MM.1S (cell line): Measurements from ENCODE around the gene SPEF1.
A peak's percentile ranks its signal among the peaks of the same experiment; 100 is the strongest.

Source experiments
- DNase-seq: peaks from one replicate; pipeline ENCODE4 v3.0.0-alpha.2; 2015
- H2AFZ ChIP-seq: fragments of 300-600 bp; sonication (generic); 2 replicates; pipeline ENCODE4 v1.6.0; 2016; ENCODE audit warnings: antibody characterized with exemption, low read length
- H3F3A ChIP-seq: fragments of 300-600 bp; sonication (generic); 2 replicates; pipeline ENCODE4 v1.6.1; 2016; ENCODE audit warnings: mild to moderate bottlenecking, antibody characterized with exemption, low read length, moderate library complexity, mixed read lengths; ENCODE audit not compliant: insufficient read depth
- H3K27ac ChIP-seq: fragments of 300-600 bp; sonication (generic); 2 replicates; pipeline ENCODE4 v1.5.1; 2016; ENCODE audit warnings: mild to moderate bottlenecking, low read length
- H3K27me3 ChIP-seq: fragments of 300-600 bp; sonication (generic); replicated peaks from 2 replicates; pipeline ENCODE4 v1.6.0; 2016; ENCODE audit warnings: low read length; ENCODE audit not compliant: insufficient read depth
- H3K36me3 ChIP-seq: fragments of 300-600 bp; sonication (generic); replicated peaks from 2 replicates; pipeline ENCODE4 v1.6.1; 2016; ENCODE audit warnings: mild to moderate bottlenecking, low read length, mixed read lengths; ENCODE audit not compliant: insufficient read depth
- H3K4me1 ChIP-seq: fragments of 300-600 bp; sonication (generic); 2 replicates; pipeline ENCODE4 v1.6.1; 2016; ENCODE audit warnings: low read length, mixed read lengths
- H3K4me2 ChIP-seq: fragments of 300-600 bp; sonication (generic); 2 replicates; pipeline ENCODE4 v1.6.0; 2016; ENCODE audit warnings: low read depth, low read length
- H3K4me3 ChIP-seq: fragments of 300-600 bp; sonication (generic); 2 replicates; pipeline ENCODE4 v1.5.1; 2016; ENCODE audit warnings: low read length, mixed read lengths
- H3K79me2 ChIP-seq: fragments of 300-600 bp; sonication (generic); 2 replicates; pipeline ENCODE4 v1.6.1; 2016; ENCODE audit warnings: mixed run types, low read length, mixed read lengths
- H3K9ac ChIP-seq: fragments of 300-600 bp; sonication (generic); 2 replicates; pipeline ENCODE4 v1.6.1; 2016; ENCODE audit warnings: low read length, mixed read lengths
- H3K9me2 ChIP-seq: fragments of 300-600 bp; sonication (generic); replicated peaks from 2 replicates; pipeline ENCODE4 v1.6.1; 2016; ENCODE audit warnings: mild to moderate bottlenecking, low read length, mixed read lengths; ENCODE audit not compliant: insufficient read depth
- H3K9me3 ChIP-seq: fragments of 300-600 bp; sonication (generic); replicated peaks from 2 replicates; pipeline ENCODE4 v1.6.1; 2016; ENCODE audit warnings: mild to moderate bottlenecking, low read length, mixed read lengths; ENCODE audit not compliant: insufficient read depth
- H4K20me1 ChIP-seq: fragments of 300-600 bp; sonication (generic); 2 replicates; pipeline ENCODE4 v1.6.1; 2016; ENCODE audit warnings: mild to moderate bottlenecking, low read length, moderate library complexity, mixed read lengths; ENCODE audit not compliant: insufficient read depth
- CTCF ChIP-seq: fragments of 300-600 bp; sonication (generic); IDR thresholded peaks from 2 replicates; pipeline ENCODE4 v1.5.1; 2016; ENCODE audit warnings: antibody characterized with exemption, low read length, mixed read lengths
- EZH2 ChIP-seq: fragments of 300-600 bp; sonication (generic); optimal IDR thresholded peaks from 2 replicates; pipeline ENCODE3; 2017; ENCODE audit warnings: low read depth, mild to moderate bottlenecking, antibody characterized with exemption, low read length, mixed read lengths
- EZH2phosphoT487 ChIP-seq: fragments of 300-600 bp; sonication (generic); IDR thresholded peaks from 2 replicates; pipeline ENCODE4 v1.6.1; 2018; ENCODE audit warnings: antibody characterized with exemption, low read length

The SPEF1 gene

GRCh38 chr20:3818155-3819151, 37.2 kb upstream of the SPEF1 start:
- DNase-seq: peak; percentile 56
- Histone ChIP-seq H4K20me1 (no peaks in the 10 kb centered on the region), H3K4me3 (no peak overlapping the region), H3K9me2 (no peaks in the 10 kb centered on the region), H3K9me3 (no peaks in the 10 kb centered on the region), H3K27ac (no peak overlapping the region), H2AFZ (peak overlapping the region; percentile 25; the same call in 1 of the 2 replicates), H3K4me2 (no peak overlapping the region), H3K4me1 (0 out of 2 replicates have a peak, but pooled peaks cover 5% of the 10 kb centered on the region), H3K27me3 (no peaks in the 10 kb centered on the region), H3K9ac (no peak overlapping the region), H3F3A (peaks cover 6% of the 10 kb centered on the region; the same call in 1 of the 2 replicates), H3K36me3 (no peaks in the 10 kb centered on the region), H3K79me2 (peaks cover 10% of the 10 kb centered on the region)
- TF ChIP-seq EZH2phosphoT487: no peak
- TF ChIP-seq CTCF: peak; percentile 63

DNA sequence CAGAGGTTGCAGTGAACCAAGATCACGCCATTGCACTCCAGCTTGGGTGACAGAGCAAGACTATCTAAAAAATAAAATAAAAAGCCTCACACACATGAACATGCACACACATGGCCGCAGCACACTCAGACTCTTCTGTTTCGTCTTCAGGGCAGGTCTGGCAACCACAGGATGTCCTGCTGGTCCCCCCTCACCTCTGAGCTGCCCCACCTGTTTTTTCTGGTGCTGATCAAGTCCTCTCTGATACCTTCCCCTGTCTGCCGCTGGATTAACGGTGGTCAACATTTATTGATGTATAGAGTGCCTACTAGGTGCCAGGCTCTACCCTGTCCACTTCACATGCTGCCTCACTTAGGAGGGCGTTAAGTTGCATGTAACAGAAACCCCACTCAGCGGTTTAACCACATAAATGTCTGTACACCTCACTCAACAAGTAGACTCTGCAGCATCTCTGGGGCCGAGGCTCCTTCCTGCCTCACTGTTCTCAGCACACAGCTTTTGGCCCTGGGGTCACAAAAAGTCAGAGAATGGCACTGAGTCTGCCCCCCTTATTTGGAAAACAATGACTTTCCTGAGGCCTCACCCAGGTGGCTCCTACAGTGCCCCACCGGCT, 34.6 kb upstream of the SPEF1 start:
- H3F3A ChIP-seq: peaks cover 1% of the 10 kb centered on the region; the same call in 1 of the 2 replicates
- no peak overlapping the region for H3K27ac ChIP-seq
- no peak overlapping the region for H3K4me2 ChIP-seq
- H3K27me3 ChIP-seq: no peaks in the 10 kb centered on the region
- H3K4me1 ChIP-seq: 0 out of 2 replicates have a peak, but pooled peaks cover 5% of the 10 kb centered on the region
- H3K36me3 ChIP-seq: no peaks in the 10 kb centered on the region
- H4K20me1 ChIP-seq: no peaks in the 10 kb centered on the region
- no peak for DNase-seq
- H3K79me2 ChIP-seq: no peaks in the 10 kb centered on the region
- TF ChIP-seq CTCF: no peak
- H2AFZ ChIP-seq: no peak overlapping the region
- no peaks in the 10 kb centered on the region for H3K9me2 ChIP-seq
- H3K4me3 ChIP-seq: no peak overlapping the region
- no peaks in the 10 kb centered on the region for H3K9me3 ChIP-seq
- no peak overlapping the region for H3K9ac ChIP-seq

GRCh38 chr20:3814928-3815495, 33.8 kb upstream of the SPEF1 start:
- no peaks in the 10 kb centered on the region for H3K9me3 ChIP-seq
- no peak overlapping the region for H3K4me3 ChIP-seq
- no peaks in the 10 kb centered on the region for H3K9me2 ChIP-seq
- no peak overlapping the region for H3K9ac ChIP-seq
- no peak overlapping the region for H3K4me2 ChIP-seq
- TF ChIP-seq EZH2: no peak
- no peak for TF ChIP-seq EZH2phosphoT487
- TF ChIP-seq CTCF: no peak
- H3K4me1 ChIP-seq: 0 out of 2 replicates have a peak, but pooled peaks cover 5% of the 10 kb centered on the region
- no peaks in the 10 kb centered on the region for H3K79me2 ChIP-seq
- H3F3A ChIP-seq: no peaks in the 10 kb centered on the region
- H3K27me3 ChIP-seq: no peaks in the 10 kb centered on the region
- H4K20me1 ChIP-seq: no peaks in the 10 kb centered on the region
- no peak overlapping the region for H2AFZ ChIP-seq
- no peaks in the 10 kb centered on the region for H3K36me3 ChIP-seq
- H3K27ac ChIP-seq: no peak overlapping the region
- DNase-seq: no peak
